GM12892 (cell line): Measurements from ENCODE around the gene TMEM270.

Source experiments
- POLR2A ChIP-seq: IDR thresholded peaks from 2 replicates; pipeline ENCODE4 v1.6.1; 2011; ENCODE audit warnings: low read depth, low read length, control low read depth
- POLR2AphosphoS5 ChIP-seq: IDR thresholded peaks from 2 replicates; pipeline ENCODE4 v1.6.1; 2011; ENCODE audit warnings: low read depth, low read length, control low read depth
- TAF1 ChIP-seq: IDR thresholded peaks from 2 replicates; pipeline ENCODE4 v1.6.1; 2011; ENCODE audit warnings: low read depth, mild to moderate bottlenecking, control low read depth, low read length, borderline replicate concordance

- TF ChIP-seq POLR2AphosphoS5, result no peak
- TF ChIP-seq POLR2A, result no peak
- TF ChIP-seq TAF1, result no peak
Observed at GRCh38 chr7:73861305-73861704, 346 bp downstream of the TMEM270 start.
